Measurements from ENCODE around the gene GABRR3. TPM values are rescaled to one million over a fixed set of nuclear protein-coding genes. Genes with fewer than 3 reads are reported as not detected.

The GABRR3 gene
- not detected in 2 replicates for total RNA-seq

DNA sequence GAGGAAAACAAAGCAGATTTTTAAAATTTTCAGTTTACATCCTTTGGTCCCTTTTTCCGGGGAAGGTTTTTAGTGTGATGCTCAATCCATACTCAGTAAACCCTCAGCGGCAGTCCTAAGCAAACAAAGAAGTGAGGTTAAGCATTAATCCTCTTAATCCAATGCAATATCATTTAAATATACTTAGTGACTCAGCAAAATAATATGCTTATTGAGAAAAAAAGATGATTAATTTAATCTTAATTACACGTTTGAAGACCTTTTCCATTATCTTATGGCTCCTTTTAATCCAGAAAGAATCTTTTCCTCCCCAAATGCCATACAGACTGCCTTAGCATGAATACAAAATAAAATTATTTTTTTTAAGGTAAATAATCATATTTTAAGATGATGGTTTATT lies at the start of gene GABRR3:
Gene GABRR3 (minus strand): TSS at position 108 of the 400 bp plus-strand sequence. CDS start 328 bp downstream, outside the sequence.
- TF ChIP-seq, protein P1, sequence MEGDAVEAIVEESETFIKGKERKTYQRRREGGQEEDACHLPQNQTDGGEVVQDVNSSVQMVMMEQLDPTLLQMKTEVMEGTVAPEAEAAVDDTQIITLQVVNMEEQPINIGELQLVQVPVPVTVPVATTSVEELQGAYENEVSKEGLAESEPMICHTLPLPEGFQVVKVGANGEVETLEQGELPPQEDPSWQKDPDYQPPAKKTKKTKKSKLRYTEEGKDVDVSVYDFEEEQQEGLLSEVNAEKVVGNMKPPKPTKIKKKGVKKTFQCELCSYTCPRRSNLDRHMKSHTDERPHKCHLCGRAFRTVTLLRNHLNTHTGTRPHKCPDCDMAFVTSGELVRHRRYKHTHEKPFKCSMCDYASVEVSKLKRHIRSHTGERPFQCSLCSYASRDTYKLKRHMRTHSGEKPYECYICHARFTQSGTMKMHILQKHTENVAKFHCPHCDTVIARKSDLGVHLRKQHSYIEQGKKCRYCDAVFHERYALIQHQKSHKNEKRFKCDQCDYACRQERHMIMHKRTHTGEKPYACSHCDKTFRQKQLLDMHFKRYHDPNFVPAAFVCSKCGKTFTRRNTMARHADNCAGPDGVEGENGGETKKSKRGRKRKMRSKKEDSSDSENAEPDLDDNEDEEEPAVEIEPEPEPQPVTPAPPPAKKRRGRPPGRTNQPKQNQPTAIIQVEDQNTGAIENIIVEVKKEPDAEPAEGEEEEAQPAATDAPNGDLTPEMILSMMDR (IDR thresholded peaks at IDR 0.05; ENCODE audit: insufficient read depth, low read depth, low read length) = no peak
- DNase-seq (ENCODE audit: low read depth) = no peak
- no peak within 1 kb of the TSS for H3K4me3 ChIP-seq (ENCODE audit: low read depth, low read length)

DNA sequence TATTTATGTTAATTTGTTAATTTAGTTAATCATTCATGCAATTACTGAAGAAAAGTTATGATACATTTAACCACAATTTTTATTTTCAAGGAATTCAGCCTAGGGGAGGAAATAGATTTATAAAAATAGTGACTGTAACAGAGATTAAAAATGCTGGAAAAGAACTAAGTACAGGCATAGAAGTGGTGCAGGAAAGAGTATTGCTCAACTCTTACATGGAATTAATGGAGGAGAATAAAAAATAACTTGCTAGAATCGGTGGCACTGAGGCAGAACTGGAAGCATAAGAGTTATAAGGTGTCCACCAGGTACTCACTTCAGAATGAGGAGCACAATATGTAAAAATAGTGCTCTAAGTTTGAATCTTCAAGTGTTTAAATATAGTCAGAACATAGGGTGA lies 38.4 kb upstream of the GABRR3 start:
- no peak for DNase-seq (ENCODE audit: low read depth)
- TF ChIP-seq, protein P1 (IDR thresholded peaks at IDR 0.05; ENCODE audit: insufficient read depth, low read depth, low read length) = no peak
- H3K4me3 ChIP-seq (ENCODE audit: low read depth, low read length) = no peak overlapping the region

DNA sequence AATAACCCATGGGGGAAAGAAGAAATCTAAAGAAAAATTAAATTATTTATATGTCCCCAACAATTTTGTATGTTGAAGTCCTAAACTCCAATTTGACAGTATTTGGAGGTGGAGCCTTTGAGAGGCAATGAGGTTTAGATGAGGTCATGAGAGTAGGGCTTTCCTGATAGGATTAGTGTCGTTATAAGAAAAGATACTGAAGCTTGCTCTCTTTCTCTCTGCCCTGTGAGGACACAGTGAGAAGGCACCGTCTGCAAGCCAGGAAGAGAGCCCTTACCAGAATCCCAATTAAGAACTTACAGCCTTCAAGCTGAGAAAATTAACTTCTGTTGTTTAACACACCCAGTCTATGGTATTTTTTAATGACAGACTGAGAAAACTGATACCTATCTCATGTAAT lies 35.7 kb upstream of the GABRR3 start:
- TF ChIP-seq, protein P1 (IDR thresholded peaks at IDR 0.05; ENCODE audit: insufficient read depth, low read depth, low read length) = no peak
- H3K4me3 ChIP-seq (ENCODE audit: low read depth, low read length) = no peak overlapping the region
- DNase-seq (ENCODE audit: low read depth) = no peak

DNA sequence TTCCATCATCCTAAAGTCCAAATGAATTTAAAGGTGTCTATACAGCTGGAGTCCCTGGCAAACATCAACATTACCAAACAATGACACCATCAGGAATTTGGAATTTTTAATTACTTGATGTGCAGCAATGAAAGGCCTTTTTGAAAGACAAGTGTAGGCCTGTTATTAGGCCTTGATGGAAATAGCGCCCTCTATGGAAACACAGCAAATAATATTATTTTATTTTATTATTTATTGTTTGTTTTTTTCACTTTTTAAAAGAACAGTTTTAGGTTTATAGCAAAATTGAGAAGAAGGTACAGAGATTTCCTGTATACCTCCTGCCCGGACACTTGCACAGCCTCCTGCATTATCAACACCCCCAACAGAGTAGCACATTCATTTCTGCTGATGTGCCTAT lies 33.7 kb upstream of the GABRR3 start:
- TF ChIP-seq, protein P1 (IDR thresholded peaks at IDR 0.05; ENCODE audit: insufficient read depth, low read depth, low read length) = peak; percentile 30
- DNase-seq (ENCODE audit: low read depth) = no peak
- H3K4me3 ChIP-seq (ENCODE audit: low read depth, low read length) = no peak overlapping the region

DNA sequence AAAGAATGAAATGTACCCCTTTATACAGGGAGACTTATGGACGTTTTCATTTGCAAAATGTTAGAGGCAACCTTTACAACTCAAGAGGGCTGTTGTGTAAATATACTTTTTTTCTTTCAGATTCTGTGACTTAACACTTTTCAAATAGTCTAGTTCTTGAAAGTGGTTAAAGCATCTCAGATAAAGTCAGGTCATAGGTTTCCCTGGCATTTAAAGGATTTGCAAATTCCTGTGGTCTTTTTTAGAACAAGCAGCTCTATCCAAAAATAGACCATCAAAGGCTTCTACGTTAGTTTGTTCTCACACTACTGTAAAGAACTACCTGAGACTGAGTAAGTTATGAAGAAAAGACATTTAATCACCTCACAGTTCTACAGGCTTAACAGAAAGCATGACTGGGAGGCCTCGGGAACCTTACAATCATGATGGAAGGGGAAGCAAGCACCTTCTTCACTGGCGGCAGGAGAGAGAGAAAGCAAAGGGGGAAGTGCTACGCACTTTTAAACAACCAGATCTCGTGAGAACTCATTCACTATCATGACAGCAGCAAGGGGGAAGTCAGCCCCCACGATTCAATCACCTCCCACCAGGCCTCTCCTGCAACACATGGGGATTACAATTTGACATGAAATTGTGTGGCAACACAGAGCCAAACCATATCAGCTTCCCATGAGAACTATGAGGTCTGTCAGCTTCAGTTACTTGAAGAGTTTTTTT lies 23.3 kb upstream of the GABRR3 start:
- H3K4me3 ChIP-seq (ENCODE audit: low read depth, low read length) = no peak overlapping the region
- TF ChIP-seq, protein P1 (IDR thresholded peaks at IDR 0.05; ENCODE audit: insufficient read depth, low read depth, low read length) = no peak
- DNase-seq (ENCODE audit: low read depth) = no peak

DNA sequence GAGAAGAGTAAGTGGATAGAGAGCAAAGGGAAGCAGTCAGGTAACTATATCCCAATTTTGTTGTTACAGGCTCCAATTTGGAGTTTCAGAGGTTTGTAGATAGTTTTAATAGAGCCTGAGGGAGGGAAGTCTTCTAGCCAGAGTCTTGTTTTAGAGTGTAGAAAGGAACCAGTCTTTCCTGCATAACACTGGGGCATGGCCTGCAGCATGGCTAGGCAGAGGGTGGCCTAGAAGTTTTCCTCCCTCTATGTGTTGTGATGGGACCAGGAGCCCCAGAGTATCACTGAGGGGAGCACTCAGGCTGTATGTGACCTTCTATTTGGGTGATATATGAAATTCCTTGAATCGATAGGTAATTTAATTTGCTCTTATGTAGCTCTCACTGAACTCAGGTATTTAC lies 22.5 kb upstream of the GABRR3 start:
- TF ChIP-seq, protein P1 (IDR thresholded peaks at IDR 0.05; ENCODE audit: insufficient read depth, low read depth, low read length) = no peak
- no peak overlapping the region for H3K4me3 ChIP-seq (ENCODE audit: low read depth, low read length)
- no peak for DNase-seq (ENCODE audit: low read depth)

DNA sequence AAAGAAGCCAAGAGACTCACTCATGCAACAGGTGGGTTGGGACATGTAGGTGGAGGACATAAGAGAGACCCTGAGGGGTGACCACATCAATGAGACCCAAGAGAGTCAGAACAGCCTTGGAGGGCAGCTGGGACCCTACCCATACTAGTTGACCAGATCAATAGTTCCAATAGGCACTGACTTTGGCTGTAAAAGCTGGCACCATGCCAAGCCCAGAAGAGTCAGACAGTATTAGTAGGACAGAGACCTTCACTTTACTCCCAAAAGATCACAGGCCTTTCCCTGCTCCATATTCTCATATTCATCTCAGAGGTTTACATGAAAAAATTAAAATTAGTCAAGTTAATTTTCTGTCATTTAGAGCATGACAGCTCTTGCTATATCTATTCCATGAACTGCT lies 20.9 kb upstream of the GABRR3 start:
- H3K4me3 ChIP-seq (ENCODE audit: low read depth, low read length) = no peak overlapping the region
- TF ChIP-seq, protein P1 (IDR thresholded peaks at IDR 0.05; ENCODE audit: insufficient read depth, low read depth, low read length) = no peak
- no peak for DNase-seq (ENCODE audit: low read depth)
